Chondrocyte (in vitro differentiated cells): ENCODE results near the gene SEPSECS. TPM values are rescaled to one million over a fixed set of nuclear protein-coding genes. Genes with fewer than 3 reads are reported as not detected.

Experiments
- DNase-seq: peaks from one replicate; pipeline ENCODE4 v3.0.0; 2021; ENCODE audit warnings: mixed read lengths, low spot score
- H3K27ac Mint-ChIP-seq: one replicate; pipeline ENCODE4 v1.8.0; 2021; ENCODE audit warnings: mild to moderate bottlenecking, moderate library complexity, mixed read lengths; ENCODE audit not compliant: unreplicated experiment
- H3K27me3 Mint-ChIP-seq: 2 replicates; pipeline ENCODE4 v1.8.0; 2021; ENCODE audit warnings: low read depth, mixed read lengths
- H3K36me3 Mint-ChIP-seq: 2 replicates; pipeline ENCODE4 v1.8.0; 2021; ENCODE audit warnings: low read depth, mixed read lengths
- H3K4me1 Mint-ChIP-seq: 2 replicates; pipeline ENCODE4 v1.8.0; 2021; ENCODE audit warnings: low read depth, mild to moderate bottlenecking, mixed read lengths
- H3K4me3 Mint-ChIP-seq: one replicate; pipeline ENCODE4 v1.8.0; 2021; ENCODE audit warnings: mild to moderate bottlenecking, moderate library complexity, mixed read lengths; ENCODE audit not compliant: unreplicated experiment
- H3K9me3 Mint-ChIP-seq: 2 replicates; pipeline ENCODE4 v1.8.0; 2021; ENCODE audit warnings: low read depth, mixed read lengths
- CTCF ChIP-seq: fragments of 200-600 bp; sonication (generic); IDR thresholded peaks from 2 replicates; pipeline ENCODE4 v1.5.0; 2021; ENCODE audit warnings: antibody characterized with exemption, mild to moderate bottlenecking, moderate library complexity
- total RNA-seq: library from RNA; stranded (reverse); gene quantifications from 3 replicates; pipeline ENCODE4 v1.2.1, GENCODE V29; 2021

Gene SEPSECS
- total RNA-seq, 1 donor from 2014 or later = 5.4 TPM

- Mint-ChIP-seq H3K4me3 (no peak overlapping the region), H3K36me3 (peaks cover 5% of the 10 kb centered on the region), H3K27me3 (no peaks in the 10 kb centered on the region), H3K27ac (no peak overlapping the region), H3K9me3 (peaks cover 3% of the 10 kb centered on the region), H3K4me1 (peaks cover 28% of the 10 kb centered on the region)
- no peak for DNase-seq
- TF ChIP-seq CTCF = no peak
Observed at GRCh38 chr4:25163196-25163595, 2.9 kb upstream of the SEPSECS start.

GRCh38 chr4:25162566-25162965 is 2.3 kb upstream of the SEPSECS start:
- no peak overlapping the region for H3K4me3 Mint-ChIP-seq
- H3K27me3 Mint-ChIP-seq = no peaks in the 10 kb centered on the region
- DNase-seq = no peak
- H3K9me3 Mint-ChIP-seq = peaks cover 3% of the 10 kb centered on the region
- no peak overlapping the region for H3K27ac Mint-ChIP-seq
- no peak for TF ChIP-seq CTCF
- H3K4me1 Mint-ChIP-seq = peaks cover 28% of the 10 kb centered on the region
- H3K36me3 Mint-ChIP-seq = peaks cover 5% of the 10 kb centered on the region

GRCh38 chr4:25161593-25161950 is 1.3 kb upstream of the SEPSECS start:
- H3K27ac Mint-ChIP-seq = peak overlapping the region; percentile 98
- no peaks in the 10 kb centered on the region for H3K27me3 Mint-ChIP-seq
- DNase-seq = no peak
- peaks cover 5% of the 10 kb centered on the region for H3K36me3 Mint-ChIP-seq
- H3K9me3 Mint-ChIP-seq = no peaks in the 10 kb centered on the region
- peak overlapping the region; percentile 81 for H3K4me3 Mint-ChIP-seq
- H3K4me1 Mint-ChIP-seq = peaks cover 28% of the 10 kb centered on the region
- no peak for TF ChIP-seq CTCF

GRCh38 chr4:25160714-25161592 is 704 bp upstream of the SEPSECS start:
- H3K9me3 Mint-ChIP-seq = no peaks in the 10 kb centered on the region
- H3K4me3 Mint-ChIP-seq = peak overlapping the region; percentile 81
- H3K36me3 Mint-ChIP-seq = peaks cover 2% of the 10 kb centered on the region
- TF ChIP-seq CTCF = no peak
- H3K4me1 Mint-ChIP-seq = peaks cover 28% of the 10 kb centered on the region
- H3K27me3 Mint-ChIP-seq = no peaks in the 10 kb centered on the region
- no peak for DNase-seq
- peak overlapping the region; percentile 98 for H3K27ac Mint-ChIP-seq

GRCh38 chr4:25158817-25159216 is 1.4 kb downstream of the SEPSECS start:
- H3K27me3 Mint-ChIP-seq = no peaks in the 10 kb centered on the region
- H3K27ac Mint-ChIP-seq = no peak overlapping the region
- DNase-seq = no peak
- H3K9me3 Mint-ChIP-seq = no peaks in the 10 kb centered on the region
- peaks cover 28% of the 10 kb centered on the region for H3K4me1 Mint-ChIP-seq
- TF ChIP-seq CTCF = no peak
- no peaks in the 10 kb centered on the region for H3K36me3 Mint-ChIP-seq
- peak overlapping the region; percentile 81 for H3K4me3 Mint-ChIP-seq
